ENCODE data around the gene CD300A.

CD300A gene

DNA sequence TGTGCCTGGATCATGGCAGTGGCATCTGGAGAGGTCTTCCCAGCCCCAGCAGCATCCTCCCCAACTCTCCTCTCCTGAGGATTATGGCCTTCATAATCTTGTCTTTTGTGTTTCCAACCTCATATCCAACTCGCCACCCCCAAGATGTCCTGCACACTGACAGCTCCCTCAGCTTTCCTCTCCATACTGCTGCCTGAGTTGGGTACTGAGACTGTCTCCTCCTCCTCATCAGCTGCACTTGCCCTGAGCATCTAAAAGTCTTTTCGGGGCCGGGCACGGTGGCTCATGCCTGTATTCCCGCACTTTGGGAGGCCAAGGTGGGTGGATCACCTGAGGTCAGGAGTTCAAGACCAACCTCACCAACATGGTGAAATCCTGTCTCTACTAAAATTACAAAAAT is 62.8 kb downstream of the CD300A start:
- TF ChIP-seq CTCF (IDR thresholded peaks at IDR 0.05; ENCODE audit: insufficient read depth, low read length, poor library complexity, severe bottlenecking): no peak
- Histone ChIP-seq H3K36me3 (ENCODE audit: control insufficient read depth, insufficient read depth, low read length) (no peaks in the 10 kb centered on the region), H3K4me3 (replicated peaks; ENCODE audit: low read depth, low read length) (no peak overlapping the region), H3K27me3 (replicated peaks; ENCODE audit: control insufficient read depth, insufficient read depth, low read length) (no peaks in the 10 kb centered on the region)
- no peak for DNase-seq (ENCODE audit: extremely low read depth, insufficient read length)

GRCh38 chr17:74530831-74531150 is 64.4 kb downstream of the CD300A start:
- Histone ChIP-seq H3K27me3 (replicated peaks; ENCODE audit: control insufficient read depth, insufficient read depth, low read length) (no peaks in the 10 kb centered on the region), H3K4me3 (replicated peaks; ENCODE audit: low read depth, low read length) (no peak overlapping the region), H3K36me3 (ENCODE audit: control insufficient read depth, insufficient read depth, low read length) (no peaks in the 10 kb centered on the region)
- no peak for DNase-seq (ENCODE audit: extremely low read depth, insufficient read length)
- TF ChIP-seq CTCF (IDR thresholded peaks at IDR 0.05; ENCODE audit: insufficient read depth, low read length, poor library complexity, severe bottlenecking): no peak

DNA sequence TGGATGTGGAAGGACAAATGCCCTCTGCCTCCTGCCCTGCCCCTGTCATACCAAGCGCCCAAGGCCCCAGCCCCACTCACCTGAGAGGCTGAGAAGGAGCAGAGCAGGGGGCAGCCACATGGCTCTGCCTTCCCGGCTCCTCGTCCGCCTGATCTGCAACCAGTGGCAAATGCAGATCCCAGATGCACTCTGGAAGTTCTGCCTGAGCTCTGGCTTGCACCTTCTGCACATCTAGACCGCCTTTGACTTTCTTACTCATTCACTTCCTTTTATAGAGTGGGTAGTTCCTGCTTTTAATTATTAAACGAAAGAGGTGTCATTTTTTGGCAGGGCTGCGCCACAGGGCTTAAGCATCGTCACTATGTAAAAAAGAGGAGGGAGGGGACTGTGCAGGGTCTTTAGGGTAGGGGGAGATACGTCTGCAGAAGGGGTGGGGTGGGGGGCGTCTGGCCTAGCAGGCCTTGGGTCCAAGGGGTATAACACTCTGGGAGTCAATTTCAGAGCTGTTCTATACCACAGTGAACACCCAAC is 64.9 kb downstream of the CD300A start, which contains the start of gene CD300LB:
TSS of gene CD300LB (minus strand) at position 245 of the 531 bp plus-strand sequence. CDS start at position 120, 125 bp downstream.
- TF ChIP-seq CTCF (IDR thresholded peaks at IDR 0.05; ENCODE audit: insufficient read depth, low read length, poor library complexity, severe bottlenecking): no peak
- no peak for DNase-seq (ENCODE audit: extremely low read depth, insufficient read length)
- Histone ChIP-seq H3K27me3 (replicated peaks; ENCODE audit: control insufficient read depth, insufficient read depth, low read length) (no peaks in the 10 kb centered on the region), H3K36me3 (ENCODE audit: control insufficient read depth, insufficient read depth, low read length) (no peaks in the 10 kb centered on the region), H3K4me3 (replicated peaks; ENCODE audit: low read depth, low read length) (no peak within 1 kb of the TSS)

- no peak for TF ChIP-seq CTCF (IDR thresholded peaks at IDR 0.05; ENCODE audit: insufficient read depth, low read length, poor library complexity, severe bottlenecking)
- H3K36me3 ChIP-seq (ENCODE audit: control insufficient read depth, insufficient read depth, low read length): no peaks in the 10 kb centered on the region
- H3K27me3 ChIP-seq (replicated peaks; ENCODE audit: control insufficient read depth, insufficient read depth, low read length): no peaks in the 10 kb centered on the region
- no peak overlapping the region for H3K4me3 ChIP-seq (replicated peaks; ENCODE audit: low read depth, low read length)
- no peak for DNase-seq (ENCODE audit: extremely low read depth, insufficient read length)
These were observed 65.7 kb downstream of the CD300A start for GRCh38 chr17:74532115-74532514.
